ENCODE results near the gene VPS13C.
A peak's percentile ranks its signal among the peaks of the same experiment; 100 is the strongest.

The VPS13C gene

DNA sequence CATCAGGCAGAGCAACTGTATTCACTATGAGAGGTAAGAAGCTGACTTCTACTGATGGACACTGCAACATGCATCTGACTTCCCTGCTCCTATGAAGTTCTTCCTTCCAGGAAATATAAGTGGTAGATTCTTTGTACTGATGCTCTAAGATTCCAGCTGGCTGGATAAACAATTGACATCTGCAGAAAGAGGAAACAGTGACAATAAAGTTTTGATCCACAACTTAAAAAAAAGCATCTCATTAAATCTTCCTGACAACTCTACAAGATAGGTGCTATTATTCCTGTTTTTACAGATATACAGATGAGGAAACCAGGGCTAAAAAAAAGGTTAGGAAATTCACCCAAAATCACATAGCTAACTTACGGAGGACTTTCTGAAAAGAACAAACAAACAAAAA lies 142.8 kb downstream of the VPS13C start:
- Histone ChIP-seq H3K27ac (ENCODE audit: low read length, poor library complexity, severe bottlenecking) (no peak overlapping the region), H2BK12ac (ENCODE audit: low read length in 2 of 2) (no peak overlapping the region), H2AK5ac (ENCODE audit: low read length, severe bottlenecking) (no peak overlapping the region), H3K4me1 (ENCODE audit: control insufficient read depth, insufficient read depth, low read depth, low read length) (no peaks in the 10 kb centered on the region), H4K8ac (ENCODE audit: low read length) (no peak overlapping the region), H2BK5ac (ENCODE audit: low read depth, low read length, poor library complexity, severe bottlenecking) (no peak overlapping the region), H3K14ac (ENCODE audit: low read length in 2 of 2) (no peak overlapping the region), H3K4ac (ENCODE audit: low read depth in 1 of 2, low read length in 2 of 2) (no peak overlapping the region), H2AFZ (ENCODE audit: low read depth, low read length) (no peak overlapping the region), H3K36me3 (ENCODE audit: control insufficient read depth in 1 of 2, insufficient read depth in 2 of 2, low read depth in 1 of 2, low read length in 2 of 2) (peaks cover 6 to 80% of the 10 kb centered on the region in 2 experiments), H2BK120ac (ENCODE audit: low read depth, low read length) (no peak overlapping the region), H3K4me3 (ENCODE audit: insufficient read depth in 1 of 2, low read depth in 1 of 2, low read length in 2 of 2) (no peak overlapping the region), H3K79me1 (replicated peaks; ENCODE audit: low read length, poor library complexity, severe bottlenecking) (peaks cover 2% of the 10 kb centered on the region), H3K9me3 (ENCODE audit: control insufficient read depth, low read length) (no peaks in the 10 kb centered on the region), H3K18ac (ENCODE audit: low read depth in 1 of 2, low read length in 2 of 2) (no peak overlapping the region), H3K23ac (ENCODE audit: low read length in 2 of 2) (no peak overlapping the region), H3K27me3 (ENCODE audit: control insufficient read depth in 1 of 2, insufficient read depth in 1 of 2, low read length in 2 of 2) (no peaks in the 10 kb centered on the region), H4K91ac (ENCODE audit: low read length) (no peak overlapping the region), H2BK15ac (ENCODE audit: low read depth, poor library complexity, severe bottlenecking) (no peak overlapping the region), H3K4me2 (ENCODE audit: low read length, poor library complexity, severe bottlenecking) (no peak overlapping the region), H3K9ac (ENCODE audit: low read length) (no peak overlapping the region)
- WGBS: 100% methylated on average over 1 of the region's 1 CpG
- no peak for DNase-seq

DNA sequence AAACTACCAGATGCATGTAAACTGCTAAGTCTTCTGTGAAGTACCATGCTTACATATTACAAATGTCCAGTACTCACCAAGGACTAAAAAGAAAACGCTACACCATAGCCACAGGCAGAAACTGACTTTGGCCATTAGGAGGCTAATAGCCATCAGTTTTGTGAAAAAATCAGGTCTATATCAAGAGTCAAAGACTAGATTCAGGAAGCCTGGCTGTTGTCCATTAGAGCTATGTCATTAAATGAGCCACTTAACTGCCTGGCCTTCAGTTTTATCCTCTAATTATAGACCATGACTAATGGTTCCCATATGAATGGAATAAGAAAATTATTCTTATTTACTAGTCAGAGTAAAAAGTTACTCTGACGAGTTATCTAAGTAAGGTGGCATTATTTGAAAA lies 144.1 kb downstream of the VPS13C start:
- H3K14ac ChIP-seq (ENCODE audit: low read length in 2 of 2): no peak overlapping the region
- H3K18ac ChIP-seq (ENCODE audit: low read depth in 1 of 2, low read length in 2 of 2): no peak overlapping the region
- peaks cover 2% of the 10 kb centered on the region for H3K79me1 ChIP-seq (replicated peaks; ENCODE audit: low read length, poor library complexity, severe bottlenecking)
- H3K9me3 ChIP-seq (ENCODE audit: control insufficient read depth, low read length): no peaks in the 10 kb centered on the region
- no peak overlapping the region for H3K4ac ChIP-seq (ENCODE audit: low read depth in 1 of 2, low read length in 2 of 2)
- no peak overlapping the region for H3K4me3 ChIP-seq (ENCODE audit: insufficient read depth in 1 of 2, low read depth in 1 of 2, low read length in 2 of 2)
- no CpG with 5 or more reads among the region's 2 CpGs for WGBS
- no peaks in the 10 kb centered on the region for H3K4me1 ChIP-seq (ENCODE audit: control insufficient read depth, insufficient read depth, low read depth, low read length)
- no peak overlapping the region for H2AK5ac ChIP-seq (ENCODE audit: low read length, severe bottlenecking)
- no peak overlapping the region for H2BK12ac ChIP-seq (ENCODE audit: low read length in 2 of 2)
- H2BK5ac ChIP-seq (ENCODE audit: low read depth, low read length, poor library complexity, severe bottlenecking): no peak overlapping the region
- H2BK120ac ChIP-seq (ENCODE audit: low read depth, low read length): no peak overlapping the region
- peak; percentile 22 for DNase-seq
- no peak overlapping the region for H3K4me2 ChIP-seq (ENCODE audit: low read length, poor library complexity, severe bottlenecking)
- H4K91ac ChIP-seq (ENCODE audit: low read length): no peak overlapping the region
- H3K9ac ChIP-seq (ENCODE audit: low read length): no peak overlapping the region
- no peak overlapping the region for H3K23ac ChIP-seq (ENCODE audit: low read length in 2 of 2)
- no peak overlapping the region for H2BK15ac ChIP-seq (ENCODE audit: low read depth, poor library complexity, severe bottlenecking)
- no peak overlapping the region for H3K27ac ChIP-seq (ENCODE audit: low read length, poor library complexity, severe bottlenecking)
- no peak overlapping the region for H2AFZ ChIP-seq (ENCODE audit: low read depth, low read length)
- no peaks in the 10 kb centered on the region for H3K27me3 ChIP-seq (ENCODE audit: control insufficient read depth in 1 of 2, insufficient read depth in 1 of 2, low read length in 2 of 2)
- no peak overlapping the region for H4K8ac ChIP-seq (ENCODE audit: low read length)
- H3K36me3 ChIP-seq (ENCODE audit: control insufficient read depth in 1 of 2, insufficient read depth in 2 of 2, low read depth in 1 of 2, low read length in 2 of 2): peaks cover 6 to 76% of the 10 kb centered on the region in 2 experiments

DNA sequence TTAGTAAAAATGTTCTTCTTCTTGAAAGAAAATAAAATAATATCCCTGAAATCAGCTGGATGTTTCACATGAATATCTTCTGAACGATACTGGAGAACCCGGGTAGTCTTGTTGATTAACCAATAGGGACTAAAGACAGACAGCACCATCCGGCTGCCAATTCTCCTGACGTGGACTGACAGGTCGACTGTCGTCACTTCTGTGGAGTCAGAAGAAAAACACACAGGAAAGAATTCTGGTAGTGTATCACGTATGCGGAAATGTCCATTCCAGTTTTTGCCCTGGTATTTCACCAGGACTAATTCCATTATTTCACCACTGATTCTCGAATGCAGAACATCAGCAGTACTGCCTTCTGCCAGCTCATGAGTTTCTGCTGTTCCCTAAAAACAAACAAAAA lies 144.6 kb downstream of the VPS13C start:
- no peak overlapping the region for H3K4me2 ChIP-seq (ENCODE audit: low read length, poor library complexity, severe bottlenecking)
- H3K9me3 ChIP-seq (ENCODE audit: control insufficient read depth, low read length): no peaks in the 10 kb centered on the region
- H3K27ac ChIP-seq (ENCODE audit: low read length, poor library complexity, severe bottlenecking): no peak overlapping the region
- H2BK15ac ChIP-seq (ENCODE audit: low read depth, poor library complexity, severe bottlenecking): no peak overlapping the region
- 98% methylated on average over 9 of the region's 9 CpGs for WGBS
- H2BK120ac ChIP-seq (ENCODE audit: low read depth, low read length): no peak overlapping the region
- H4K91ac ChIP-seq (ENCODE audit: low read length): no peak overlapping the region
- no peak overlapping the region for H3K4me3 ChIP-seq (ENCODE audit: insufficient read depth in 1 of 2, low read depth in 1 of 2, low read length in 2 of 2)
- H3K79me1 ChIP-seq (replicated peaks; ENCODE audit: low read length, poor library complexity, severe bottlenecking): peaks cover 2% of the 10 kb centered on the region
- no peak overlapping the region for H3K9ac ChIP-seq (ENCODE audit: low read length)
- H3K18ac ChIP-seq (ENCODE audit: low read depth in 1 of 2, low read length in 2 of 2): no peak overlapping the region
- H2BK5ac ChIP-seq (ENCODE audit: low read depth, low read length, poor library complexity, severe bottlenecking): no peak overlapping the region
- H3K4me1 ChIP-seq (ENCODE audit: control insufficient read depth, insufficient read depth, low read depth, low read length): no peaks in the 10 kb centered on the region
- DNase-seq: no peak
- no peak overlapping the region for H3K4ac ChIP-seq (ENCODE audit: low read depth in 1 of 2, low read length in 2 of 2)
- H2AK5ac ChIP-seq (ENCODE audit: low read length, severe bottlenecking): no peak overlapping the region
- H3K23ac ChIP-seq (ENCODE audit: low read length in 2 of 2): no peak overlapping the region
- H3K27me3 ChIP-seq (ENCODE audit: control insufficient read depth in 1 of 2, insufficient read depth in 1 of 2, low read length in 2 of 2): no peaks in the 10 kb centered on the region
- no peak overlapping the region for H2BK12ac ChIP-seq (ENCODE audit: low read length in 2 of 2)
- H2AFZ ChIP-seq (ENCODE audit: low read depth, low read length): no peak overlapping the region
- H3K14ac ChIP-seq (ENCODE audit: low read length in 2 of 2): no peak overlapping the region
- peaks cover 6 to 76% of the 10 kb centered on the region in 2 experiments for H3K36me3 ChIP-seq (ENCODE audit: control insufficient read depth in 1 of 2, insufficient read depth in 2 of 2, low read depth in 1 of 2, low read length in 2 of 2)
- no peak overlapping the region for H4K8ac ChIP-seq (ENCODE audit: low read length)

DNA sequence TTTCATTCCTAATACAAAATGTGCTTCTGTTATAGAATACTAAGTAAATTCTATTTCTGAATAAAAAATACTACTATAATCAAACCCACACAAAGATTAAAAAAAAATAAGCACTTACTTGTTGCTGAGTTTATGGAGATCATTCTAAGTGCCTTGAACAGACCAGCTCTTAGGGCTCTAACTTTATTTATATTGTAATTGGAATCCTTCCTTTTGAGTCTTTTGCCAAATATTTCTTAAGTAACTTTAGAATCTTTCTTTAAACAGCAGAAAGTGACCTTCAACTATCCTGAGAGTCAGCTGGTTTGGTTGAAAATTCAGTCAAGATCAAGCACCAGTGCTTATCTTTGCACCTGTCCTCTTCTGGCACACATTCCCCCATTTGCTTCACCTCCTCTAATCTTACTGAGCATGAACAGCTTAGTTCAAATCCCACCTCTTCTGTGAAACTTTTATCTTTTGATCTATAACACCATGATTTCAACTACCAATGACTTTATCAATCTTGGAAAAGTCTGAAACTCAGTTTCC lies 149.3 kb downstream of the VPS13C start:
- no peak overlapping the region for H3K18ac ChIP-seq (ENCODE audit: low read depth in 1 of 2, low read length in 2 of 2)
- H4K91ac ChIP-seq (ENCODE audit: low read length): no peak overlapping the region
- H3K36me3 ChIP-seq (ENCODE audit: control insufficient read depth in 1 of 2, insufficient read depth in 2 of 2, low read depth in 1 of 2, low read length in 2 of 2): peaks cover 6 to 77% of the 10 kb centered on the region in 2 experiments
- no peak overlapping the region for H3K4me3 ChIP-seq (ENCODE audit: insufficient read depth in 1 of 2, low read depth in 1 of 2, low read length in 2 of 2)
- peaks cover 2% of the 10 kb centered on the region for H3K79me1 ChIP-seq (replicated peaks; ENCODE audit: low read length, poor library complexity, severe bottlenecking)
- no peak overlapping the region for H2BK12ac ChIP-seq (ENCODE audit: low read length in 2 of 2)
- H2BK15ac ChIP-seq (ENCODE audit: low read depth, poor library complexity, severe bottlenecking): no peak overlapping the region
- no peak overlapping the region for H3K4me2 ChIP-seq (ENCODE audit: low read length, poor library complexity, severe bottlenecking)
- H3K23ac ChIP-seq (ENCODE audit: low read length in 2 of 2): no peak overlapping the region
- H2AK5ac ChIP-seq (ENCODE audit: low read length, severe bottlenecking): no peak overlapping the region
- H3K4me1 ChIP-seq (ENCODE audit: control insufficient read depth, insufficient read depth, low read depth, low read length): no peaks in the 10 kb centered on the region
- H3K9ac ChIP-seq (ENCODE audit: low read length): no peak overlapping the region
- no peak for DNase-seq
- H3K27me3 ChIP-seq (ENCODE audit: control insufficient read depth in 1 of 2, insufficient read depth in 1 of 2, low read length in 2 of 2): no peaks in the 10 kb centered on the region
- H2BK120ac ChIP-seq (ENCODE audit: low read depth, low read length): no peak overlapping the region
- H3K14ac ChIP-seq (ENCODE audit: low read length in 2 of 2): no peak overlapping the region
- no peak overlapping the region for H2BK5ac ChIP-seq (ENCODE audit: low read depth, low read length, poor library complexity, severe bottlenecking)
- H3K27ac ChIP-seq (ENCODE audit: low read length, poor library complexity, severe bottlenecking): no peak overlapping the region
- H2AFZ ChIP-seq (ENCODE audit: low read depth, low read length): no peak overlapping the region
- H3K9me3 ChIP-seq (ENCODE audit: control insufficient read depth, low read length): no peaks in the 10 kb centered on the region
- no peak overlapping the region for H4K8ac ChIP-seq (ENCODE audit: low read length)
- H3K4ac ChIP-seq (ENCODE audit: low read depth in 1 of 2, low read length in 2 of 2): no peak overlapping the region
